ENCODE data around the gene C13orf46. TPM values are rescaled to one million over a fixed set of nuclear protein-coding genes. Genes with fewer than 3 reads are reported as not detected.

C13orf46 gene
- polyA plus RNA-seq, 1 experiment = 0.65 TPM

GRCh38 chr13:113952983-113953520, 20.8 kb downstream of the C13orf46 start:
- POLR2A ChIA-PET = no interaction called here
- no peak overlapping the region for H3K4me3 ChIP-seq (ENCODE audit: low read depth, low read length)
- no peak for DNase-seq (ENCODE audit: low read depth)
- peaks cover 4% of the 10 kb centered on the region for H3K36me3 ChIP-seq (ENCODE audit: control insufficient read depth, insufficient read depth, low read length)
- CTCF ChIA-PET = interaction anchor here (0.6 to 3.6 kb wide), 4 partner anchors 20 to 276 kb away, joined by 3 to 22 read pairs (median 4); no protein-coding TSS in a partner anchor
- H3K27me3 ChIP-seq (ENCODE audit: control insufficient read depth, insufficient read depth, low read length) = no peaks in the 10 kb centered on the region
- TF ChIP-seq, protein P1, sequence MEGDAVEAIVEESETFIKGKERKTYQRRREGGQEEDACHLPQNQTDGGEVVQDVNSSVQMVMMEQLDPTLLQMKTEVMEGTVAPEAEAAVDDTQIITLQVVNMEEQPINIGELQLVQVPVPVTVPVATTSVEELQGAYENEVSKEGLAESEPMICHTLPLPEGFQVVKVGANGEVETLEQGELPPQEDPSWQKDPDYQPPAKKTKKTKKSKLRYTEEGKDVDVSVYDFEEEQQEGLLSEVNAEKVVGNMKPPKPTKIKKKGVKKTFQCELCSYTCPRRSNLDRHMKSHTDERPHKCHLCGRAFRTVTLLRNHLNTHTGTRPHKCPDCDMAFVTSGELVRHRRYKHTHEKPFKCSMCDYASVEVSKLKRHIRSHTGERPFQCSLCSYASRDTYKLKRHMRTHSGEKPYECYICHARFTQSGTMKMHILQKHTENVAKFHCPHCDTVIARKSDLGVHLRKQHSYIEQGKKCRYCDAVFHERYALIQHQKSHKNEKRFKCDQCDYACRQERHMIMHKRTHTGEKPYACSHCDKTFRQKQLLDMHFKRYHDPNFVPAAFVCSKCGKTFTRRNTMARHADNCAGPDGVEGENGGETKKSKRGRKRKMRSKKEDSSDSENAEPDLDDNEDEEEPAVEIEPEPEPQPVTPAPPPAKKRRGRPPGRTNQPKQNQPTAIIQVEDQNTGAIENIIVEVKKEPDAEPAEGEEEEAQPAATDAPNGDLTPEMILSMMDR (IDR thresholded peaks at IDR 0.05; ENCODE audit: insufficient read depth, low read depth, low read length) = no peak

- ChIA-PET CTCF (interaction anchor here (2.3 to 3.6 kb wide), 2 partner anchors 274 to 276 kb away, joined by 6 to 22 read pairs; no protein-coding TSS in a partner anchor), POLR2A (no interaction called here)
- no peak overlapping the region for H3K4me3 ChIP-seq (ENCODE audit: low read depth, low read length)
- no peak for DNase-seq (ENCODE audit: low read depth)
- H3K36me3 ChIP-seq (ENCODE audit: control insufficient read depth, insufficient read depth, low read length) = peaks cover 4% of the 10 kb centered on the region
- no peaks in the 10 kb centered on the region for H3K27me3 ChIP-seq (ENCODE audit: control insufficient read depth, insufficient read depth, low read length)
- TF ChIP-seq, protein P1 (IDR thresholded peaks at IDR 0.05; ENCODE audit: insufficient read depth, low read depth, low read length) = no peak
Observed at GRCh38 chr13:113952151-113952982, 21.5 kb downstream of the C13orf46 start.

DNA sequence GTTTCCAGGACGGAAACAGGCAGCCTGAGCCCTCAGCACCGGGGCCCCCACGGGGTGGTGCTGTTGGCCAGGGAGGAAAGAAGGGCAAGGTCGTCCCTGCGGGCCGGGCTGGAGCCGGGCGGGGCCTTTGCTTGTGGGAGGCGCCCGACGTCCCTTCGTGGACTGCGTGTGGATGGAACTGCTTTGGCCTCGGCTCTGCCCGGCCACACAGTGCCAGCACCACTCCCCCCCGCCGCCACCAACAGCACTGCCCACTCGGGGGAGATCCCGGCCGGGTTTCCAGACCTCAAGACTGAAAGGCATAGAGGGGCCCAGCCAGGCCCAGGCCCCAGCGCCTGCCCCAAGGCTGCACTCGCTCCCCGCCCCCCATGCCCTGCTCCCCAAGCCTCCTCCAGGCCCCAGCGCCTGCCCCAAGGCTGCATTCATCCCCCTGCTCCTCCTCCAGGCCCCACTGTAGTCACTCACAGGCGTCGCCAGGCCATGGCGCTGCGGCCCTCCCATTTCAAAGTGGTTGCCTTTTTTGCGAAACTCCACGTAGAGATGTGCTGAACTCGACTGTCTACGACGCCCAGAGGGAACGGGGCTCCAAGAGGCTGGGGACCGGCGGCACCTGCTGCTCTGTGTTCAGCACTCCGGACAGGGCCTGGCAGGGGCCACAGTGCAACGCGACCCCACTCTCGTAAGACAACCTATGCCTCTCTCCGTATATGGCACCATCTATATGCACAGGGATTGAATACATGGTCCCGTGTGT, 22.5 kb downstream of the C13orf46 start:
- H3K4me3 ChIP-seq (ENCODE audit: low read depth, low read length) = no peak overlapping the region
- ChIA-PET CTCF (interaction anchor here (1.0 to 3.6 kb wide), 5 partner anchors 11 to 277 kb away, joined by 3 to 22 read pairs (median 8); no protein-coding TSS in a partner anchor), POLR2A (interaction anchor here (0.5 kb wide), 1 partner anchor 273 kb away, joined by 4 read pairs; no protein-coding TSS in a partner anchor)
- TF ChIP-seq, protein P1 (IDR thresholded peaks at IDR 0.05; ENCODE audit: insufficient read depth, low read depth, low read length) = peak; percentile 93
- no peaks in the 10 kb centered on the region for H3K27me3 ChIP-seq (ENCODE audit: control insufficient read depth, insufficient read depth, low read length)
- peaks cover 4% of the 10 kb centered on the region for H3K36me3 ChIP-seq (ENCODE audit: control insufficient read depth, insufficient read depth, low read length)
- DNase-seq (ENCODE audit: low read depth) = no peak

- no peak for DNase-seq (ENCODE audit: low read depth)
- peaks cover 1% of the 10 kb centered on the region for H3K36me3 ChIP-seq (ENCODE audit: control insufficient read depth, insufficient read depth, low read length)
- POLR2A ChIA-PET = interaction anchor here (0.5 kb wide), 1 partner anchor 274 kb away, joined by 4 read pairs; no protein-coding TSS in a partner anchor
- no peak overlapping the region for H3K4me3 ChIP-seq (ENCODE audit: low read depth, low read length)
- CTCF ChIA-PET = interaction anchor here (1.0 to 1.5 kb wide), 4 partner anchors 12 to 277 kb away, joined by 3 to 12 read pairs (median 6); no protein-coding TSS in a partner anchor
- no peaks in the 10 kb centered on the region for H3K27me3 ChIP-seq (ENCODE audit: control insufficient read depth, insufficient read depth, low read length)
- TF ChIP-seq, protein P1 (IDR thresholded peaks at IDR 0.05; ENCODE audit: insufficient read depth, low read depth, low read length) = no peak
Observed at GRCh38 chr13:113950451-113951245, 23.2 kb downstream of the C13orf46 start.
